HG02623 (cell line): ENCODE measurements around the gene CD101.
"Not testable (repeated sequence)": the region's sequence is repeated elsewhere in the genome, so short reads cannot be mapped to it uniquely, and the experiment has no call there.

Source experiments
- ATAC-seq: cut with Tn5 transposase; IDR thresholded peaks from one replicate; pipeline ENCODE4 v1.9.1; 2021; ENCODE audit warnings: moderate library complexity; ENCODE audit not compliant: unreplicated experiment

Gene CD101, protein sequence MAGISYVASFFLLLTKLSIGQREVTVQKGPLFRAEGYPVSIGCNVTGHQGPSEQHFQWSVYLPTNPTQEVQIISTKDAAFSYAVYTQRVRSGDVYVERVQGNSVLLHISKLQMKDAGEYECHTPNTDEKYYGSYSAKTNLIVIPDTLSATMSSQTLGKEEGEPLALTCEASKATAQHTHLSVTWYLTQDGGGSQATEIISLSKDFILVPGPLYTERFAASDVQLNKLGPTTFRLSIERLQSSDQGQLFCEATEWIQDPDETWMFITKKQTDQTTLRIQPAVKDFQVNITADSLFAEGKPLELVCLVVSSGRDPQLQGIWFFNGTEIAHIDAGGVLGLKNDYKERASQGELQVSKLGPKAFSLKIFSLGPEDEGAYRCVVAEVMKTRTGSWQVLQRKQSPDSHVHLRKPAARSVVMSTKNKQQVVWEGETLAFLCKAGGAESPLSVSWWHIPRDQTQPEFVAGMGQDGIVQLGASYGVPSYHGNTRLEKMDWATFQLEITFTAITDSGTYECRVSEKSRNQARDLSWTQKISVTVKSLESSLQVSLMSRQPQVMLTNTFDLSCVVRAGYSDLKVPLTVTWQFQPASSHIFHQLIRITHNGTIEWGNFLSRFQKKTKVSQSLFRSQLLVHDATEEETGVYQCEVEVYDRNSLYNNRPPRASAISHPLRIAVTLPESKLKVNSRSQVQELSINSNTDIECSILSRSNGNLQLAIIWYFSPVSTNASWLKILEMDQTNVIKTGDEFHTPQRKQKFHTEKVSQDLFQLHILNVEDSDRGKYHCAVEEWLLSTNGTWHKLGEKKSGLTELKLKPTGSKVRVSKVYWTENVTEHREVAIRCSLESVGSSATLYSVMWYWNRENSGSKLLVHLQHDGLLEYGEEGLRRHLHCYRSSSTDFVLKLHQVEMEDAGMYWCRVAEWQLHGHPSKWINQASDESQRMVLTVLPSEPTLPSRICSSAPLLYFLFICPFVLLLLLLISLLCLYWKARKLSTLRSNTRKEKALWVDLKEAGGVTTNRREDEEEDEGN

DNA sequence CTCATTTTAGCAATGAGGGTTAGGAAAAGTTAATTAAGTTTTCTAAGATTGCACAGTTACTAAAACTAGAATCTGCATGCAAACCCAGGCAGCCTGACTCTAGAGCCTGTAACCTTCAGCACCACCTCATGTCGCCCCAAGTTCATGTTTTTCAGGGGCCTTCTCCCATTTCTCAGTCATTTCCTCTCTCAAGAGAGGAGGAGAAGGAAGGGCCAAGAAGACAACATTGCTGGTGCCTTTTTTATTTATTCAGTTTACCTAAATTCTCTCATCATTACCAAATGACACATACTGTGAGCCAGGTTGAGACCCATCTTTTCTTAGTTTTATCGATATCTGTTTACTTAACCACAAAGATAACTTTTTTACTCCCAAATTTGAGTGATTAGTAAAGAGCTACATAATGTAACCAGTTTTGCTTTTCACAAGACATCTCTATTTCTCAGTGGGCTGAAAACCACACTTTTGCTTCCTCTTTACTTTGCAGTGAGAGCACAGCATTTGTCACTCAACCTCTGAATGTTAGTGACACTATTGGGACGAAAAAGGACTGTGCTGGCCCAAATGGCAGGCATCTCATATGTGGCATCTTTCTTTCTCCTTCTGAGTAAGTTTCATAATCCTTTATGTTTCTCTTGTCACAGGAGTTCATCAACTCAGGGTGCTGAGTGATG is at the start of gene CD101:
Gene CD101, plus strand, starts transcription at position 507 of the 674 bp plus-strand sequence. Its CDS starts 58 bp downstream, at position 565.
- peak; percentile 92 for ATAC-seq

DNA sequence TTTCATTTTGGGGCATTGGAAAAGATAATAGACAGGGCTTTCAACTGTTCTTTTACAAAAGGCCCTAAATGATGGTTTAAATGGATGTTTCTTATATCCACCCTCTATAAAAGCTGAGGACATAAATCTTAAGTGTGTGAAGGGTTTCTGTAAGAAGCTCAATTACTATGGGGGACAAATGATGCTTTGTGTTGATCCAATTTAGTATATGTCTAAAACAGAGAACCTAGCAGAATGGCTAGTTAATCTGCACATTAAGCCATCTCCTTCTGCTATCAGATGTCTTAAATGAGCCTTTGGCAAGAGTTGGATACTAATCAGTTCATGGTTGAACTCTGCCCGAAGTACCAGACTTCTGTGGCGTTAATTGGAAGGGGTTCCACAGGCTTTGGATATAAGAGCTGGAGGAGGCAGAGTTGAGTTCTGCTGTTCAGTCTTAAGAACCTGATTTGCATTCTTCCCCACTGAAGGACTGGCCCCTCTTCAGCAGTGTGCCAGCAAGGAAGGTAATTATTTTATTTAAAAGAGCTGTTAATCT is 48.8 kb upstream of the CD101 start:
- ATAC-seq: no peak

DNA sequence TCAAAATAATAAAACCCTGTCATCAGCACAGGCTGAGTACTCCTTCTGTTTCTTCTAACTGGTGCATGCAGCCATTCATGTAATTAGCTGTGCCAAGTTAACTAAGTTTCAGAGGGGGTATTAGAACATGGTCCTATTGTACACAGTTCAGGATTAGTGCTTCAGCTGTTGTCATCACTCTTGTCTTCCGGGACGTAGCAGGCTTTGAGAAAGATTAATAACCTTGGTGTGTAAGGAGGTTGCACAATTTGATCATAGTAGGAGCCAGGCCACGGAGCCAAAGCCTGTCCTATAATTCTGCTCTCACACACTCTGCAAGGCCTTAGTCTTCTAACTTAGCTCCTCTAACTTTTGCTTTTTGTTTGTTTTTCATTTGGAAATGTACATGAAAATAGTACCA is 47.1 kb upstream of the CD101 start:
- ATAC-seq: no peak

DNA sequence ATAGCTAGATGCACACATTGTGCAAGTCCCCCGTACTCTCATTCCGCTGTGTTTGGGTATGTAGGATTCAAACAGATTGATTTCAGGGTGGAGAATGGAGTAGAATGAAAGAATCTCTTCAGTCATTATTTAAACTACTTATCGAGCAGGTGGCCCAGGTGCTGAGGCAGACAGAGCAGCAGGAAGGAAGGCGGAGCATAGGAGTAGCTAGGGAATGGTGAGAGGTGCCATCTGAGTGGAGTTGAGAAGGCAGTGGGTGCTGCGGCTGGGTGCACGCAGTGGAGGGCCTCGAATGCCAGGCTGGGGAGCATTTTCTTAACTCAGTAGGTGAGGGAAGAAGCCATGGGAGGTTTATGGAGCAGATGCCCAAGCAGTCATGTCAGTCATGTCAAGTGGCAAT is 45.2 kb upstream of the CD101 start:
- no peak for ATAC-seq

DNA sequence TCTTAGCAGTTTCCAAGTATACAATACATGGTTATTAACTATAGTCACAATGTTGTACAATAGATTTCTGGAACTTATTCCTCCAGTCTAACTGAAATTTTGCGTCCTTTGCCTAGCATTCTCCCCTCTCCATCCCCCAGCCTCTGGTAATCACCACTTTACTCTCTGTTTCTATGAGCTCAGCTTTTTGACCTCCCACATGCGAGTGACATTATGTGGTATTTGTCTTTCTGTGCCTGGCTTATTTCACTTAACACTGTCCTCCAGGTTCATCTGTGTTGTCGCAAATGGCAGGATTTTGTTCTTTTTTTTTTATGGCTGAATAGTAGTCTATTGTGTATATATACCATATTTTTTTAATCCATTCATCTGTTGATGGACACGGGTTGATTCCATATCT is 43.9 kb upstream of the CD101 start:
- no peak for ATAC-seq

DNA sequence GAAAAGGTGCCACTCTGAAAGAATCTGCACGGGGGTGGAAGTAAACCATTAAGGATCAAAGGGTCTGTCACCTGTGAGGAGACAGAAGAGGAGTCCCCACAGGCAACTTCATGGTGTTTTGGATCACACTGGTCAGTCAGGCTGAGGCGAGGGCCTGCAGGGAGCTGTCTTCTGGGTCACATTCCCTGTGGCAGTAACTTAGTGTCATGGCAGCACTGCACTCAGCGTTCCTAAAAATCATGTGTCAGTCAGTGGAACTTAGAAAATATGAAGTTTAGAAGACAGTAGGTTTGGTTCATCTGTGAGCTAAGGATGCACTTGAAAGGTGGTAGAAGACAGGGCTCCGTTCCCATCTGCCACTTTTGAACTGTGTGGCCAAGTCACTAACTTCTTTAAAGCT is 43.5 kb upstream of the CD101 start:
- no peak for ATAC-seq

DNA sequence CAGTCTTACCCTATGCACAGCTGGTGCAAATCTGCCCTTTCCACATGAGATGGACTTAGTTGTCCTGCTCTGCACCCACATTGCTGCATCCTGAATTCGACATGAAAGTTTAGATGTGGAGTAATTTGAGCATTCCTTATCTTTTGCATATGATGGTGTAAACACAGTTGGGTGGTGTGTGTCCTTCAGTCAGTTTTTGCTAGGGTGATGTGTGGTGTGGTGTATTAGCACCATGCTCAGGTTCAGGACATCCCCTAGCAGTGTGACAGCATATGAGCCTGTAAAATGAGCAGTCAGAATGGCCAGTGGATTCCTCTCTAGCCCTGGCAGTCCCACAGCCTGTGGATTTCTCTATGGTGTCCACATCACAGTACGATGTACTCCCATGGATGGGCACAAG is 42.6 kb upstream of the CD101 start:
- no peak for ATAC-seq

DNA sequence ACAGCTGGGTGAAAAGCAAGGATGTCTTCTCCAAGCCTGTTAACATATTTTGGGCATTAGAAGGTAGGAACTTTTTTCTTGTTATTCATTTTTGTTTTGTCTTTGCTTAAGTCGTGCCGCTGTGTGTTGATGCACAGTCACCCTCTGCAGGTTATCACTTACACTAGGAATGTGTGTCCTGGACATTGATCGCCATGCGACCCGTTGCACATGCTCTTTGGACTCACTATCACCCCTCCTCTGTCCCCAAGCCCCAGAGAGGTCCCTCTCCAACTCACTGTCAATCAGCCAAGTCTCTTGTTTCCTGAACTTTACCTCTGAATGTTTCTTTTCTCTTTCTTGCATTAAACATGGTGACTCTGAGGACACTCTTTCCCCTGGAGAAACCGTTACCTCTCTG is 40.0 kb upstream of the CD101 start:
- no peak for ATAC-seq

DNA sequence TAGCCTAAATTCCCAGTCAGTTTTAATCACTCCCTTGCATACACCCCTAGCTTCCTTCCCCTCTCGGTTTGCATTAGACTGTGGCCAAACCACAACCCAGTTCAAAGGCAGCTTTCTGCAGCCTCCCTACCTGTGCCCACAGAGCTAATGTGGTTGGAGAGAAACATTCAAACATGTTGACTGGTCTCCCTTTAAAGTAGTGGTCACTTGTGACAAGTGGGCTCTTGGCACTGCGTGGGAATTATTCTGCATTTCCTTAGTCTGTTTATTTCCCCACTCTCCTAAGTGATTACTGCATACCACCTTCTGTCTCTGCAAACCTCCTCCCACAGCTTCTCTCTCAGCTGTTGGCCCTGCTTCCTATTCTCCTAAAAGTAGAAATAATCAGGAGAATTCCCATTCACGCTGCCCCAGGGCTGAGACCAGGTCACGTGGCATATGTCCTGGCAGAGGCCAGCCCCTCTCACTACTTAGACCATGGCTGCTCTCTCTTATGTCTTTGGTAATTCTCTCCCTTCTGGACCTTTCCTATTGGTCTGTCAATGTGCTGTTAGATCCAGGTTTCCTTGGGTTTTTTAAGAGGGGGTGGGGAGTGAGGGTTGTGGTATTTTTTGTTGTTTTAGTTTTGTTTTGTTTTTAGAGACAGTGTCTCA is 38.4 kb upstream of the CD101 start:
- no peak for ATAC-seq

DNA sequence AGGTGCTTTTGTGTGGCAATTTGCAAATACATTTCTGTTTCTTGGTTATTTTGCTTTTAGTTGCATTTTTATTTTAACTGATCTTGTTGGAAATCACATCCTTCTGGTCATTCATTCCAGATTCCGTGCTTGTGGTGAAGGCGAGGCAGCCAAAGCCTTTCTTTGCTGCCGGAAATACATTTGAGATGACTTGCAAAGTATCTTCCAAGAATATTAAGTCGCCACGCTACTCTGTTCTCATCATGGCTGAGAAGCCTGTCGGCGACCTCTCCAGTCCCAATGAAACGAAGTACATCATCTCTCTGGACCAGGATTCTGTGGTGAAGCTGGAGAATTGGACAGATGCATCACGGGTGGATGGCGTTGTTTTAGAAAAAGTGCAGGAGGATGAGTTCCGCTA is 34.8 kb upstream of the CD101 start:
- no peak for ATAC-seq

DNA sequence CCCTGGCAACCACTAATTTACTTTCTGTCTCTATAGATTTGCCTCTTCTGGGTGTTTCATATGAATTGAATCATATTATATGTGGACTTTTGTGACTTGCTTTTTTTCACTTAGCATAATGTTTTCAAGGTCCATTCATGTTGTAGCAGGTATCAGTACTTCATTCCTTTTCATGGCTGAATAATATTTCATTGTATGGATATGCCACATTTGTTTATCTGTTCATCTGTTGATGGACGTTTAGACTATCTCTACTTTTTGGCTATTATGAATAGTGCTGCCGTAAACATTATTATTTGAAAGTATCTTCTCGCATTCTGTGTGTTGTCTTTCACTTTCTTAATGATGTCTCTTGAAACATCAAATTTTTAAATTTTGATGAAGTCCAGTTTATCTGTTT is 32.8 kb upstream of the CD101 start:
- ATAC-seq: no peak

DNA sequence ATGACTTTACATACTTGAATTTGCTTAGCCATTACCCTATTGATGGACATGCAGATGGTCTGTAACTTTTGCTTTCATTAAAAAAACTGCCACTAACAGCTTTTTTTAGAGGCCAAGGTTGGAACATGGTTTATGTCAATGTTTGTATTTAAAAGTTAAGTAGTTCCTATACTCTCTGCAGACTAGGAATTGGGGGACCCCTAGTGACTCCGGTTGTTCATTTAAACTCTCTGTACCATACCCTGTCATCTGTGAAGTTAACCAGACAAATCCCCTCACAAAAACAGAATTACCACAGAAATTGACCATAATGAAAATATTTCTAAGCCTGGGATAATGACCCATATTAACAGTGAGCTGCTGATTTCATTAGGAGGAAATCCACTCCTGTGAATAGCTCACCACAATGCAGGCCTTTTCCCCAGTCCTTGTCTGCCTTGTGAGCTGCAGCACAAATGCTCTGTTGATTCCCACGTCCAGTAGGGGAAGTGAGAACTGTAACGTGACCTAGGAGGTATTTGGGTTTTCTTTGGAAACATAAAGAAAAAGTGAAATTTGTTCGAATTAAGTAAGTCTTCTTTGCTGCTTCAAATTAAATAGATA is 30.2 kb upstream of the CD101 start:
- no peak for ATAC-seq

DNA sequence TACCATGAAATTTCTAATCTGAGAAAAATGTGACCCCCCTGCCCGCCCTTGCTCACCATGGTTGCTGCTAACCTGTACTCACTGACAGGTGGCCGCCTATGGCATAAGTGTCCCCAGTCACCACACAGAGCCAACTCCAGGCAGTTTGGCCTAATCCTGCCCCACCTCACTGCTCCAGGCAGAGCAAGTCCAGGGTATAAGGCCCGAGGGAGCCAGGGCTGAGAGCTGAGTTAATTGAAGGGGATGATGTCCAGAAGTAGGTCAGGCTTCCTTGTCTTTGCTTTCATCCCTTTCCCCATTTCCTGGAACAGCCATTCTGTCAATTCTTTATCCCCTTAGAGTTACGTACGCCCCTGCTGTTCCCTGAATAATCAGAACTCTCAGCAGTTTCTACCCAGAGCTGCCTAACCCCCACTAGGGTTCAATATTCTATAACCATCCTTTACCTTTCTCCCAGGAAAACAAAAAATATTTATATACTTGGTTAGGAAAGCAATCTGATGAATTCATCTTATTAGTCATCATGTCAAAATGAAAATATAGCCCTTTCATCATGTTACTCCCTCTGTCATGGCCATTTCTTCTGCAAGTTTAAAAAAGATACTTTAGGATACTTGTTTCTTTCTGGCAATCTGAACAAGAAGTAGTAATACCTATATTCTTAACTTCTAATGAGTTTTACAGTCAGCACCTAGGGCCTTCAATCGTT is 29.4 kb upstream of the CD101 start:
- ATAC-seq: no peak

DNA sequence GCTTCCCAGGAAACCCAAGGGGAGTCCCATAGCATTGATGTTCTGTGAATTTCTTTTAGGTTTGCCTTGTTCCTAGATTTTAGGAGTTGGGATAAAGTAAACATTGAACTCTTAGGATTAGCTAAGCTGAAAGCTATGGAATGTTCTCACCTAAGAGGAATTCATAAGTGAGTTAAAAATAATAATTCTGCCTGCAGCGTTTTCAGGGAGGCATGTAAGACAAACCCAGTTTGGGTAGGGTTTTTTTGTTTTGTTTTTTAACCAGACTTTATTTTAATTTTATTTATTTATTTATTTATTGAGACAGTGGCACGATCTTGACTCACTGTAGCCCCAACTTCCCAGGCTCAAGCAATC is 28.9 kb upstream of the CD101 start:
- no peak for ATAC-seq

DNA sequence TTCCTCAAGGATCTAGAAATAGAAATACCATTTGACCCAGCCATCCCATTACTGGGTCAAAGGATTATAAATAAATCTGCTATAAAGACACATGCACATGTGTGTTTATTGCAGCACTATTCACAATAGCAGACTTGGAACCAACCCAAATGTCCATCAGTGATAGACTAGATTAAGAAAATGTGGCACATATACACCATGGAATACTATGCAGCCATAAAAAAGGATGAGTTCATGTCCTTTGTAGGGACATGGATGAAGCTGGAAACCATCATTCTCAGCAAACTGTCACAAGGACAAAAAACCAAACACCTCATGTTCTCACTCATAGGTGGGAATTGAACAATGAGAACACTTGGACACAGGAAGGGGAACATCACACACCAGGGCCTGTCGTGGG is 21.3 kb upstream of the CD101 start:
- ATAC-seq: not testable (repeated sequence)

DNA sequence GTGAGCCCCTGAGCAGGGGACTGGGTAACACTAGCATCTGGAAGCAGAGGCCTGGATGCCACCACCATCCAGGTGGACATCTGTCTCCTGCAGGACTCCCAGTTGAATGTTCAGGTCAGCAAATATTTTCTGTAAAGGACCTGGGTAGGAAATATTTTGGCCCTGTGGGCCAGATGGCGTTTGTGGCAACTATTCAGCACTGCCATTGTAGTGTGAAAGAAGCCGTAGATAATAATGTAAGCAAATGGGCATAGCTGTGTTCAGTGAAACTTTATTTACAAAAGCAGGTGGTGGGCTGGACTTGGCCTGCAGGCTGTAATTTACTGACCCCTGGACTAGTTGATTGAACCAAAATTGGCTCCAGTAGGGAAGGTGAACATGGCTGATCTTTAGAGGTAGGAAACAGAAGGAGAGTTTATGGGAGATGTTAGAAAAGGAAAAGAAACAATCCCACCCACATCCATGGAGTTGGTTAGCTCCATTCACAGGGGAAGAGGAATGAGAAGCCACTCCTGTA is 20.0 kb upstream of the CD101 start:
- no peak for ATAC-seq

DNA sequence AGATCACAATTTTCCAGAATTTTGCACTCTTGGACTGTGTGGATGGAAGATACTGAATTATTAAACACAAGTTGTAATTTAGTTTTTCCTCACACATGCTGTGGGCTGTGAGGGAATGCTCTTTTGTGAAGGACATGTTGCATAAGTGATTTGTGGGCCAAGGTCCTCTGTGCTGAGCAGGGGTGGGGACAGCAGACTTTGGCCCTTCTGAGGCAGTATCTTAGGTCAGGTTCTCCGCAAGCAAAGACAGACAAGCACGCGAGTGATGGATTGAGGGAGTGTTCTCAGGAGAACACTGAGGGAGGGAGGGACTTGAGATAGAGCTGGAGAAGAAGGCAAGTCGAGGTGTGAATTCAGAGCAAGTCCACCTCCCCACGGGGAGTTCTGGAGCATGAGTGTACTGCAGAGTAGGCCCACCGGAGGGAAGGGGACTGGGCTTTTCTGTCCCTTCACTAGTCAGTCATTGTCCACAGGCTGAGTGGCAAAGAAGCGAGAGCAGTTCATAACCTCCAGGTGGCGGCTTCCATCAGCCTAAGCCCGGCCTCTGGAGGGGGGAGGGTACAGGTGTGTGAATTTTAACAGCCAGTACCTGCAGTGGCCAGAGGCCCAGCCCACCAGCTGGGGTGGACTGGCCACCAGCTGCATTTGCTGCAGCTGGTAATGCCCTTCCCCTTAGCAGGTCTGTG is 19.1 kb upstream of the CD101 start:
- no peak for ATAC-seq

DNA sequence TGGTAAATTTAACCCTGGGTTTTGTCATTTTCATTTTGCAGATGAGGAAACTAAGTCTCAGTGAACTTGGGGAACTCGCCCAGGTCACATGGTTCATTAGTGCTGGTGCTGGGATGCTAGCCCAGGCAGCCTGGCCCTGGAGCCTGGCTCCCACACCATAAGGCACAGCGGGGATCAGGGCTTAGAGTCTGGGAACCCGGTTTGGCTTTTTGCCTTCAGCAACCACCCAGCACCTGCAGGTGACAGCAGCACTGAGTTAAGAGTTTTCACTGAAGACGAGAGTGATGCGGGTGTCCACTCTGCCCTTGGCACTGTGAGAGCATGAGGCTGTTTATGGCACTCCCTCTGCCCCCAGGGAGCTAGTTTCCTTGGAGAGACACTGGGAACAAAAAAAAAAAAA is 18.4 kb upstream of the CD101 start:
- no peak for ATAC-seq

DNA sequence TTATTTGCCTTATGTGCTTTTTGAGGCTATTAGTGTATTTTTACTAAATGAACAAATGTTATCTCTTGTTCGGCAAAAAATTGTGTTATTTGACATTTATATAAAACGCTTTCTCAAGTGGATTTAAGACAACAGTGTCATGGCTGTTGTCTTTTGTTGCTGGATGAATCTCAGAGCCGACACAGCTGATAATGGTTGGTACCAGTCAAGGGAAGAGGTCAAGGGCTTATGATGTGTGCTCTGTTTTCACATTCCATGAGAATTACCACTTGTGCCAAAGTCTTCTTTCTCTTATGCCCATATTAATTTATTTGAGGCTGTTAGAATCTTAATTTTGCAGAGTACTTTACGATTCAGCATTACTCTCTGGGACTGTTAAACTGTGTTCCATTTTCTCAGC is 17.9 kb upstream of the CD101 start:
- no peak for ATAC-seq
